HEK293T (cell line): Measurements from ENCODE around the gene TDP1.

Experiments used
- ELF4 ChIP-seq: fragments of 450-650 bp; IDR thresholded peaks from 2 replicates; pipeline ENCODE4 v1.6.1; 2017; ENCODE audit warnings: antibody characterized with exemption
- NFRKB ChIP-seq: fragments of 450-650 bp; IDR thresholded peaks from 2 replicates; pipeline ENCODE4 v1.6.1; 2016; ENCODE audit warnings: mild to moderate bottlenecking, moderate library complexity

DNA sequence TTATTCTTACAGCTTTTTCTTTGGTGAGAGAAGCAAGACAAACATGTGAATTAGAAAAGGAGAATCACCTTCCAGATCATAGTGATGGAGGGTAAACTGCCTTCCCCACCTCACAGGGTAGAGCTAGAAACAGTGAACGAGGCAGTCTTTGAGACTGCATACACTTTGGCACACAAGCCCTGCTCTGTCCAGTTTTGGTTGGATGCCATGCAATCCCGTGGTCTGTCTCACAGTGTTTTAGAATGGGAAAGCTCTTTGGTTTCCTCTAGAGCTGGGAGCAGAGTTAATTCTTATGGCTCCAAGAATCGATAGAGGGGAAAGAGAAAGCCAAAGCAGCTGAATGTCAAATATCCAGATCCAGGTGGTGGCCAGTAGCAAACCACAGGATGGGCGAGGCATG lies 21.9 kb downstream of the TDP1 start:
- no peak for TF ChIP-seq NFRKB
- no peak for TF ChIP-seq ELF4
